BE2C (cell line): ENCODE data around the gene SMAP1.
A peak's percentile ranks its signal among the peaks of the same experiment; 100 is the strongest.

Source experiments
- DNase-seq: peaks from one replicate; pipeline ENCODE4 v3.0.0-alpha.2; 2020
- H3K27me3 ChIP-seq: fragments of 250-450 bp; sonication (Bioruptor Pico); 2 replicates; pipeline ENCODE4 v1.5.1; 2020; ENCODE audit warnings: mild to moderate bottlenecking
- H3K36me3 ChIP-seq: fragments of 250-450 bp; sonication (Bioruptor Pico); 2 replicates; pipeline ENCODE4 v1.5.1; 2020; ENCODE audit warnings: mild to moderate bottlenecking
- H3K4me1 ChIP-seq: fragments of 250-450 bp; sonication (Bioruptor Pico); 2 replicates; pipeline ENCODE4 v1.5.1; 2020
- H3K4me3 ChIP-seq: 2 replicates; pipeline ENCODE4 v1.5.1; 2011; ENCODE audit warnings: low read depth, low read length
- H3K9me3 ChIP-seq: fragments of 250-450 bp; sonication (Bioruptor Pico); 2 replicates; pipeline ENCODE4 v1.5.1; 2020
- CTCF ChIP-seq: IDR thresholded peaks from 2 replicates; pipeline ENCODE4 v1.5.1; 2012; ENCODE audit warnings: mild to moderate bottlenecking, low read depth, low read length

The SMAP1 gene

GRCh38 chr6:70864401-70864800, 196.7 kb downstream of the SMAP1 start:
- no peak for DNase-seq
- no peak for TF ChIP-seq CTCF
- H3K27me3 ChIP-seq: no peaks in the 10 kb centered on the region
- H3K4me1 ChIP-seq: no peaks in the 10 kb centered on the region
- no peaks in the 10 kb centered on the region for H3K36me3 ChIP-seq
- H3K9me3 ChIP-seq: no peaks in the 10 kb centered on the region
- H3K4me3 ChIP-seq: no peak overlapping the region

- DNase-seq: no peak
- no peaks in the 10 kb centered on the region for H3K36me3 ChIP-seq
These were observed 204.8 kb downstream of the SMAP1 start for GRCh38 chr6:70872469-70872868.

GRCh38 chr6:70874181-70874913, 206.7 kb downstream of the SMAP1 start:
- Histone ChIP-seq H3K36me3 (no peaks in the 10 kb centered on the region), H3K9me3 (no peaks in the 10 kb centered on the region), H3K27me3 (no peaks in the 10 kb centered on the region), H3K4me1 (no peaks in the 10 kb centered on the region), H3K4me3 (no peak overlapping the region)
- no peak for TF ChIP-seq CTCF
- DNase-seq: no peak

More at GRCh38 chr6:70872469-70872868, 204.8 kb downstream of the SMAP1 start:
- Histone ChIP-seq H3K4me1 (no peaks in the 10 kb centered on the region), H3K4me3 (no peak overlapping the region), H3K9me3 (no peaks in the 10 kb centered on the region), H3K27me3 (no peaks in the 10 kb centered on the region)
- no peak for TF ChIP-seq CTCF

GRCh38 chr6:70879496-70879895, 211.8 kb downstream of the SMAP1 start:
- no peaks in the 10 kb centered on the region for H3K36me3 ChIP-seq
- H3K9me3 ChIP-seq: no peaks in the 10 kb centered on the region
- no peak for TF ChIP-seq CTCF
- no peak overlapping the region for H3K4me3 ChIP-seq
- H3K27me3 ChIP-seq: no peaks in the 10 kb centered on the region
- H3K4me1 ChIP-seq: no peaks in the 10 kb centered on the region
- no peak for DNase-seq

- TF ChIP-seq CTCF: peak; percentile 88
- no peaks in the 10 kb centered on the region for H3K27me3 ChIP-seq
- H3K4me3 ChIP-seq: no peak overlapping the region
- H3K9me3 ChIP-seq: no peaks in the 10 kb centered on the region
- no peaks in the 10 kb centered on the region for H3K36me3 ChIP-seq
- H3K4me1 ChIP-seq: no peaks in the 10 kb centered on the region
- DNase-seq: peak; percentile 75
These were observed 216.6 kb downstream of the SMAP1 start for GRCh38 chr6:70884074-70884983.

GRCh38 chr6:70886071-70886470, 218.4 kb downstream of the SMAP1 start:
- Histone ChIP-seq H3K4me3 (no peak overlapping the region), H3K27me3 (no peaks in the 10 kb centered on the region), H3K4me1 (no peaks in the 10 kb centered on the region), H3K36me3 (no peaks in the 10 kb centered on the region), H3K9me3 (no peaks in the 10 kb centered on the region)
- no peak for TF ChIP-seq CTCF
- DNase-seq: no peak
